Body of pancreas (tissue), 4 donors: ENCODE data around the gene FANCM.
"Not testable (repeated sequence)": the region's sequence is repeated elsewhere in the genome, so short reads cannot be mapped to it uniquely, and the experiment has no call there.

ENCODE experiments used
- POLR2A ChIP-seq, 3 donors: fragments of 450-650 bp; IDR thresholded peaks; one replicate each; pipeline ENCODE4 v1.6.1; 2016; ENCODE audit warnings: antibody characterized with exemption in 3 of 3, mild to moderate bottlenecking in 2 of 3
- TF ChIP-seq, protein P1 (sequence below), 7 experiments: fragments of 450-650 bp in 4 of 7; fragments of 200-600 bp in 3 of 7; sonication (generic) in 3 of 7; IDR thresholded peaks; one replicate each; pipeline ENCODE4 v1.5.1; 2016 to 2019; ENCODE audit warnings: antibody characterized with exemption in 7 of 7

DNA sequence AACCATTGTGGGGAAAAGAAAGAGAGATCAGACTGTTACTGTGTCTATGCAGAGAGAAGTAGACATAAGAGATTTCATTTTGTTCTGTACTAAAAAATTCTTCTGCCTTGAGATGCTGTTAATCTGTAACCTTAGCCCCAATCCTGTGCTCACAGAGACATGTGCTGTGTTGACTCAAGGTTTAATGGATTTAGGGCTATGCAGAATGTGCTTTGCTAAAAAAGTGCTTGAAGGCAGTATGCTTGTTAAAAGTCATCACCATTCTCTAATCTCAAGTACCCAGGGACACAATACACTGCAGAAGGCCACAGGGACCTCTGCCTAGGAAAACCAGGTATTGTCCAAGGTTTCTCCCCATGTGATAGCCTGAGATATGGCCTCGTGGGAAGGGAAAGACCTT is 78.0 kb downstream of the FANCM start:
- TF ChIP-seq, protein P1, sequence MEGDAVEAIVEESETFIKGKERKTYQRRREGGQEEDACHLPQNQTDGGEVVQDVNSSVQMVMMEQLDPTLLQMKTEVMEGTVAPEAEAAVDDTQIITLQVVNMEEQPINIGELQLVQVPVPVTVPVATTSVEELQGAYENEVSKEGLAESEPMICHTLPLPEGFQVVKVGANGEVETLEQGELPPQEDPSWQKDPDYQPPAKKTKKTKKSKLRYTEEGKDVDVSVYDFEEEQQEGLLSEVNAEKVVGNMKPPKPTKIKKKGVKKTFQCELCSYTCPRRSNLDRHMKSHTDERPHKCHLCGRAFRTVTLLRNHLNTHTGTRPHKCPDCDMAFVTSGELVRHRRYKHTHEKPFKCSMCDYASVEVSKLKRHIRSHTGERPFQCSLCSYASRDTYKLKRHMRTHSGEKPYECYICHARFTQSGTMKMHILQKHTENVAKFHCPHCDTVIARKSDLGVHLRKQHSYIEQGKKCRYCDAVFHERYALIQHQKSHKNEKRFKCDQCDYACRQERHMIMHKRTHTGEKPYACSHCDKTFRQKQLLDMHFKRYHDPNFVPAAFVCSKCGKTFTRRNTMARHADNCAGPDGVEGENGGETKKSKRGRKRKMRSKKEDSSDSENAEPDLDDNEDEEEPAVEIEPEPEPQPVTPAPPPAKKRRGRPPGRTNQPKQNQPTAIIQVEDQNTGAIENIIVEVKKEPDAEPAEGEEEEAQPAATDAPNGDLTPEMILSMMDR (IDR thresholded peaks at IDR 0.05): not testable (repeated sequence)
- TF ChIP-seq POLR2A (IDR thresholded peaks at IDR 0.05): not testable (repeated sequence)
